Body of pancreas (tissue), 4 donors: ENCODE results near the gene RABGEF1. TPM values are rescaled to one million over a fixed set of nuclear protein-coding genes. Genes with fewer than 3 reads are reported as not detected.

Experiments
- ATAC-seq: fragments of 150-250 bp; one replicate; pipeline ENCODE4 v1.9.1; 2016
- DNase-seq, 4 donors: peaks; one replicate each; pipeline ENCODE4 v3.0.0-alpha.2; 2019
- H3K27ac ChIP-seq, 4 donors: fragments of 200-600 bp; sonication (generic); 1 replicate in 3 of 4; 2 replicates in 1 of 4; pipeline versions ENCODE4 v1.5.1 to v1.6.1; 2016 to 2019; ENCODE audit warnings: mild to moderate bottlenecking in 1 of 4, mixed read lengths in 1 of 4, moderate library complexity in 1 of 4
- H3K27me3 ChIP-seq, 2 donors: fragments of 200-600 bp; sonication (generic); one replicate each; pipeline ENCODE4 v1.6.0; 2016; ENCODE audit warnings: mild to moderate bottlenecking in 1 of 2
- H3K36me3 ChIP-seq, 2 donors: fragments of 200-600 bp; sonication (generic); replicated peaks in 1 of 2; 2 replicates each; pipeline ENCODE4 v1.5.1; 2016; ENCODE audit warnings: low read depth in 2 of 2; ENCODE audit not compliant: insufficient read depth in 1 of 2
- H3K4me1 ChIP-seq: fragments of 200-600 bp; sonication (generic); one replicate; pipeline ENCODE4 v1.6.0; 2016
- H3K4me3 ChIP-seq, 2 donors: fragments of 200-600 bp; sonication (generic); 1 replicate in 1 of 2; 2 replicates in 1 of 2; pipeline ENCODE4 v1.5.1; 2016 to 2019
- H3K9me3 ChIP-seq, 3 donors: fragments of 200-600 bp; sonication (generic); 1 replicate in 2 of 3; 2 replicates in 1 of 3; pipeline ENCODE4 v1.5.1; 2016
- POLR2A ChIP-seq, 3 donors: fragments of 450-650 bp; IDR thresholded peaks; one replicate each; pipeline ENCODE4 v1.6.1; 2016; ENCODE audit warnings: antibody characterized with exemption in 3 of 3, mild to moderate bottlenecking in 2 of 3
- WGBS, 2 donors: methylation state at CpG; one replicate each; pipeline ENCODE4 v1.1.5; 2017; 5-methylcytosine and 5-hydroxymethylcytosine counted together
- intact Hi-C: fragments of 100-400 bp; cut with DNase I; formaldehyde crosslinking; loops from one replicate; pipeline ENCODE4 v1.15.1; 2023
- total RNA-seq, 2 donors: library from RNA; depleted of rRNA; stranded (reverse); fragments of >200 nt; gene quantifications; one replicate each; pipeline ENCODE4 v1.1.0, GENCODE V29; 2016
- TF ChIP-seq, protein P1 (sequence below), 7 experiments: fragments of 450-650 bp in 4 of 7; fragments of 200-600 bp in 3 of 7; sonication (generic) in 3 of 7; IDR thresholded peaks; one replicate each; pipeline ENCODE4 v1.5.1; 2016 to 2019; ENCODE audit warnings: antibody characterized with exemption in 7 of 7

The RABGEF1 gene
- total RNA-seq, 2 donors from 2014 or later = 21.8 to 28.3 TPM

- no peak overlapping the region for H3K27ac ChIP-seq
- 85 to 91% methylated on average over 9 of the region's 9 CpGs for WGBS, 2 donors
- H3K4me1 ChIP-seq = peaks cover 45% of the 10 kb centered on the region
- TF ChIP-seq POLR2A (IDR thresholded peaks at IDR 0.05) = no peak
- TF ChIP-seq, protein P1, sequence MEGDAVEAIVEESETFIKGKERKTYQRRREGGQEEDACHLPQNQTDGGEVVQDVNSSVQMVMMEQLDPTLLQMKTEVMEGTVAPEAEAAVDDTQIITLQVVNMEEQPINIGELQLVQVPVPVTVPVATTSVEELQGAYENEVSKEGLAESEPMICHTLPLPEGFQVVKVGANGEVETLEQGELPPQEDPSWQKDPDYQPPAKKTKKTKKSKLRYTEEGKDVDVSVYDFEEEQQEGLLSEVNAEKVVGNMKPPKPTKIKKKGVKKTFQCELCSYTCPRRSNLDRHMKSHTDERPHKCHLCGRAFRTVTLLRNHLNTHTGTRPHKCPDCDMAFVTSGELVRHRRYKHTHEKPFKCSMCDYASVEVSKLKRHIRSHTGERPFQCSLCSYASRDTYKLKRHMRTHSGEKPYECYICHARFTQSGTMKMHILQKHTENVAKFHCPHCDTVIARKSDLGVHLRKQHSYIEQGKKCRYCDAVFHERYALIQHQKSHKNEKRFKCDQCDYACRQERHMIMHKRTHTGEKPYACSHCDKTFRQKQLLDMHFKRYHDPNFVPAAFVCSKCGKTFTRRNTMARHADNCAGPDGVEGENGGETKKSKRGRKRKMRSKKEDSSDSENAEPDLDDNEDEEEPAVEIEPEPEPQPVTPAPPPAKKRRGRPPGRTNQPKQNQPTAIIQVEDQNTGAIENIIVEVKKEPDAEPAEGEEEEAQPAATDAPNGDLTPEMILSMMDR (IDR thresholded peaks at IDR 0.05) = no peak
- no peaks in the 10 kb centered on the region for H3K9me3 ChIP-seq
- H3K27me3 ChIP-seq = no peaks in the 10 kb centered on the region
- H3K36me3 ChIP-seq = no peaks in the 10 kb centered on the region
- DNase-seq (no peak), ATAC-seq (no peak)
- H3K4me3 ChIP-seq = no peak overlapping the region
- intact Hi-C loops = no loop called here
Measured at GRCh38 chr7:66743920-66744319, 3.4 kb downstream of the RABGEF1 start.

GRCh38 chr7:66747385-66747784, 6.9 kb downstream of the RABGEF1 start:
- intact Hi-C loops = no loop called here
- H3K4me1 ChIP-seq = peaks cover 56% of the 10 kb centered on the region
- 90% methylated on average over 2 of the region's 2 CpGs for WGBS, 2 donors

DNA sequence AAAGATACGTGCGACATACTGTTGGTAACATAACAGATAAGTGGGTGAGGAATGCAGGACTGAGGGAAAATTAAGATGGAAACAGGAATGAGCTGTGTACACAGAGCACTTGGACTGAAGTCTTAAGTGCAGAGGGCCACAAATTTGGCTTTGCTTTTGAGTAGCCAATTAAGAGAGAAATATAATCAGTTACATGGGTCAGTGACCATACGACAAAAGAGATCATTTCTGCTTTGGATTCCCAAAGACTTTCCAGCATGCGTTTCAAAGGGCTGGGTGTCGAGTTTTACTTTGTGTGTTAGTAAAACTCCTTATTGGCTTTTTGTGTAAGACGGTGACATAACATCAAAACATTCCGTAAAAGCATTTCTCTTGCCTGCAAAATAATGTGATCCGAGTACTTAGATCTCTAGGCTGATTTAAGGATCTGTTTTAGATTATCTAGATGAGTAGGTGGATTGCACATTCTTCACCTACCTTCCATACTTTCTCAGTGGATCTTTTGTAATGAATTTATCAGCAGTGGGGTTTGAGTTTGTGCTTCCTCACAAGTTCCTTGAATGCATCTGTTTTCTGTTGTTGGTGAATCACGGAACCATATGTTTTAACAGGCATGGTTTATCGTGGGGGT, 7.5 kb downstream of the RABGEF1 start:
- peaks cover 51% of the 10 kb centered on the region for H3K4me1 ChIP-seq
- H3K27ac ChIP-seq = peak overlapping the region; percentile 6 to 68 (median 58)
- no peak for DNase-seq
- WGBS, 2 donors = 50 to 56% methylated on average over 10 of the region's 10 CpGs
- H3K36me3 ChIP-seq = no peaks in the 10 kb centered on the region
- H3K9me3 ChIP-seq = no peaks in the 10 kb centered on the region
- H3K27me3 ChIP-seq = no peaks in the 10 kb centered on the region
- no peak for ATAC-seq
- intact Hi-C loops = no loop called here
- TF ChIP-seq, protein P1 (IDR thresholded peaks at IDR 0.05) = no peak
- no peak for TF ChIP-seq POLR2A (IDR thresholded peaks at IDR 0.05)
- H3K4me3 ChIP-seq = no peak overlapping the region

More at GRCh38 chr7:66747385-66747784, 6.9 kb downstream of the RABGEF1 start:
- Histone ChIP-seq H3K4me3 (no peak overlapping the region), H3K36me3 (no peaks in the 10 kb centered on the region), H3K9me3 (no peaks in the 10 kb centered on the region), H3K27me3 (no peaks in the 10 kb centered on the region), H3K27ac (peak overlapping the region in 2 of 4 donors; percentile 50 to 68)
- no peak for DNase-seq
- no peak for ATAC-seq
- no peak for TF ChIP-seq POLR2A (IDR thresholded peaks at IDR 0.05)
- TF ChIP-seq, protein P1 (IDR thresholded peaks at IDR 0.05) = no peak

DNA sequence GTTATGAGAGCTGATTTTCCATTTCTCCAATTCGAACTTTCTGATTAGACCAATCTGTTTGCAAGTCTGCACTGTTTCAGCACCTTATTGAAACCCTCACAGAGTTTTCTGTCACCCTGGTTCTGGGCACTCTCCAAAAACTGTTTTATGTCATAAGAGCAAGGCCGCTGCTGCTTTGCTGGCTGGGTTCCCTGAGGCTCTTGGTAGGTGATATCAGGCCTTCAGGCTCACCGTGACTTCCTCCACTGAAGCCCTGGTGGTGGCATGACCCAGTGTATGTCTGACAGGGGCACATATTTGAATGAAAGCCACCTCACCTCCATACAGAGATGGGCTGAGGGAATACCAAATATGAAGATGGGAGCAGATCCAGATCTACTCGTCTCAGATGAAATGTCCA, 8.3 kb downstream of the RABGEF1 start:
- 13% methylated on average over 4 of the region's 4 CpGs for WGBS, 2 donors
- H3K4me3 ChIP-seq = no peak overlapping the region
- no peaks in the 10 kb centered on the region for H3K9me3 ChIP-seq
- no peaks in the 10 kb centered on the region for H3K27me3 ChIP-seq
- TF ChIP-seq POLR2A (IDR thresholded peaks at IDR 0.05) = peak in 1 of 3 donors; percentile 8
- TF ChIP-seq, protein P1 (IDR thresholded peaks at IDR 0.05) = peak in 4 of 7 experiments; percentile 16 to 43 (median 31)
- DNase-seq (peak; percentile 79 to 93 (median 86)), ATAC-seq (peak; percentile 89)
- intact Hi-C loops = no loop called here
- peak overlapping the region; percentile 6 to 68 (median 58) for H3K27ac ChIP-seq
- no peaks in the 10 kb centered on the region for H3K36me3 ChIP-seq
- peaks cover 51% of the 10 kb centered on the region for H3K4me1 ChIP-seq

GRCh38 chr7:66751945-66752344, 11.4 kb downstream of the RABGEF1 start:
- Histone ChIP-seq H3K4me1 (peaks cover 74% of the 10 kb centered on the region), H3K4me3 (no peak overlapping the region), H3K9me3 (no peaks in the 10 kb centered on the region), H3K36me3 (no peaks in the 10 kb centered on the region), H3K27ac (no peak overlapping the region), H3K27me3 (no peaks in the 10 kb centered on the region)
- TF ChIP-seq, protein P1 (IDR thresholded peaks at IDR 0.05) = no peak
- TF ChIP-seq POLR2A (IDR thresholded peaks at IDR 0.05) = no peak
- intact Hi-C loops = no loop called here
- DNase-seq = no peak
- no peak for ATAC-seq
- whole genome bisulfite sequencing, 2 donors = 80 to 82% methylated on average over 8 of the region's 8 CpGs
